ENCODE measurements around the gene CFDP1.

CFDP1 gene

GRCh38 chr16:75377729-75378386, 55.4 kb downstream of the CFDP1 start:
- Histone ChIP-seq H3K9me3 (ENCODE audit: insufficient read depth, low read length) (no peaks in the 10 kb centered on the region), H3K27me3 (ENCODE audit: low read depth, low read length) (peaks cover 82% of the 10 kb centered on the region), H3K79me2 (ENCODE audit: low read length) (no peaks in the 10 kb centered on the region), H3K27ac (ENCODE audit: low read length) (no peak overlapping the region), H2AFZ (ENCODE audit: low read depth, low read length) (no peak overlapping the region), H3K4me2 (ENCODE audit: low read length) (no peak overlapping the region), H3K4me1 (ENCODE audit: low read length) (peaks cover 22% of the 10 kb centered on the region), H3K36me3 (replicated peaks; ENCODE audit: low read depth, low read length) (peaks cover 31% of the 10 kb centered on the region), H3K9ac (ENCODE audit: low read length) (no peak overlapping the region), H3K4me3 (ENCODE audit: low read length) (no peak overlapping the region), H4K20me1 (ENCODE audit: insufficient read depth, low read length) (peaks cover 92% of the 10 kb centered on the region)
- no peak for TF ChIP-seq EZH2phosphoT487 (IDR thresholded peaks at IDR 0.05; ENCODE audit: low read depth)
- no peak for TF ChIP-seq CTCF (IDR thresholded peaks at IDR 0.05; ENCODE audit: low read depth, low read length)

GRCh38 chr16:75376475-75377161, 56.7 kb downstream of the CFDP1 start:
- no peaks in the 10 kb centered on the region for H3K79me2 ChIP-seq (ENCODE audit: low read length)
- no peak overlapping the region for H3K27ac ChIP-seq (ENCODE audit: low read length)
- peaks cover 22% of the 10 kb centered on the region for H3K4me1 ChIP-seq (ENCODE audit: low read length)
- H3K9me3 ChIP-seq (ENCODE audit: insufficient read depth, low read length) = no peaks in the 10 kb centered on the region
- TF ChIP-seq CTCF (IDR thresholded peaks at IDR 0.05; ENCODE audit: low read depth, low read length) (no peak), EZH2phosphoT487 (IDR thresholded peaks at IDR 0.05; ENCODE audit: low read depth) (no peak)
- H2AFZ ChIP-seq (ENCODE audit: low read depth, low read length) = no peak overlapping the region
- no peak overlapping the region for H3K4me2 ChIP-seq (ENCODE audit: low read length)
- H3K27me3 ChIP-seq (ENCODE audit: low read depth, low read length) = peaks cover 80% of the 10 kb centered on the region
- H4K20me1 ChIP-seq (ENCODE audit: insufficient read depth, low read length) = peaks cover 92% of the 10 kb centered on the region
- peaks cover 28% of the 10 kb centered on the region for H3K36me3 ChIP-seq (replicated peaks; ENCODE audit: low read depth, low read length)
- no peak overlapping the region for H3K9ac ChIP-seq (ENCODE audit: low read length)
- no peak overlapping the region for H3K4me3 ChIP-seq (ENCODE audit: low read length)

- Histone ChIP-seq H3K9me3 (ENCODE audit: insufficient read depth, low read length) (no peaks in the 10 kb centered on the region), H2AFZ (ENCODE audit: low read depth, low read length) (no peak overlapping the region), H3K36me3 (replicated peaks; ENCODE audit: low read depth, low read length) (peaks cover 26% of the 10 kb centered on the region), H3K4me1 (ENCODE audit: low read length) (peaks cover 7% of the 10 kb centered on the region), H3K4me3 (ENCODE audit: low read length) (no peak overlapping the region), H3K27ac (ENCODE audit: low read length) (no peak overlapping the region), H3K9ac (ENCODE audit: low read length) (no peak overlapping the region), H3K27me3 (ENCODE audit: low read depth, low read length) (peaks cover 70% of the 10 kb centered on the region), H3K79me2 (ENCODE audit: low read length) (no peaks in the 10 kb centered on the region), H4K20me1 (ENCODE audit: insufficient read depth, low read length) (peaks cover 74% of the 10 kb centered on the region), H3K4me2 (ENCODE audit: low read length) (no peak overlapping the region)
- no peak for TF ChIP-seq CTCF (IDR thresholded peaks at IDR 0.05; ENCODE audit: low read depth, low read length)
- no peak for TF ChIP-seq EZH2phosphoT487 (IDR thresholded peaks at IDR 0.05; ENCODE audit: low read depth)
Measured at GRCh38 chr16:75374388-75374787, 58.9 kb downstream of the CFDP1 start.

GRCh38 chr16:75372236-75372856, 61.0 kb downstream of the CFDP1 start:
- Histone ChIP-seq H3K79me2 (ENCODE audit: low read length) (no peaks in the 10 kb centered on the region), H3K4me3 (ENCODE audit: low read length) (no peak overlapping the region), H4K20me1 (ENCODE audit: insufficient read depth, low read length) (peaks cover 55% of the 10 kb centered on the region), H3K9ac (ENCODE audit: low read length) (no peak overlapping the region), H3K9me3 (ENCODE audit: insufficient read depth, low read length) (no peaks in the 10 kb centered on the region), H3K27ac (ENCODE audit: low read length) (no peak overlapping the region), H2AFZ (ENCODE audit: low read depth, low read length) (no peak overlapping the region), H3K4me1 (ENCODE audit: low read length) (no peaks in the 10 kb centered on the region), H3K27me3 (ENCODE audit: low read depth, low read length) (peaks cover 52% of the 10 kb centered on the region), H3K4me2 (ENCODE audit: low read length) (no peak overlapping the region), H3K36me3 (replicated peaks; ENCODE audit: low read depth, low read length) (peaks cover 10% of the 10 kb centered on the region)
- TF ChIP-seq CTCF (IDR thresholded peaks at IDR 0.05; ENCODE audit: low read depth, low read length) (no peak), EZH2phosphoT487 (IDR thresholded peaks at IDR 0.05; ENCODE audit: low read depth) (no peak)

Measured in OCI-LY3 (cell line).